Astrocyte of the spinal cord (primary cell): ENCODE measurements around the gene AGO3.

ENCODE experiments used
- DNase-seq: peaks from one replicate; pipeline ENCODE4 v3.0.0; 2011; ENCODE audit warnings: low read depth, low spot score
- H3K4me3 ChIP-seq: 2 replicates; pipeline ENCODE4 v1.5.1; 2011; ENCODE audit warnings: low read depth, mild to moderate bottlenecking, low read length, moderate library complexity
- CTCF ChIP-seq: IDR thresholded peaks from 2 replicates; pipeline ENCODE4 v1.5.1; 2012; ENCODE audit warnings: low read depth, mild to moderate bottlenecking, low read length, inconsistent platforms
- in situ Hi-C: cut with HindIII; loops from 2 replicates; pipeline ENCODE4 v1.10.0; 2017; ENCODE audit warnings: low sequenced_read_pairs

AGO3 gene

GRCh38 chr1:36112823-36113222, 181.9 kb downstream of the AGO3 start:
- TF ChIP-seq CTCF: no peak
- in situ Hi-C loops: no loop called here
- no peak for DNase-seq
- no peak overlapping the region for H3K4me3 ChIP-seq

GRCh38 chr1:36114371-36114770, 183.5 kb downstream of the AGO3 start:
- no peak for TF ChIP-seq CTCF
- DNase-seq: no peak
- in situ Hi-C loops: no loop called here
- H3K4me3 ChIP-seq: no peak overlapping the region

GRCh38 chr1:36115200-36115669, 184.3 kb downstream of the AGO3 start:
- no peak overlapping the region for H3K4me3 ChIP-seq
- DNase-seq: peak; percentile 93
- TF ChIP-seq CTCF: no peak
- in situ Hi-C loops: no loop called here

GRCh38 chr1:36115931-36116330, 185.0 kb downstream of the AGO3 start:
- peak; percentile 52 for DNase-seq
- no peak overlapping the region for H3K4me3 ChIP-seq
- in situ Hi-C loops: no loop called here
- TF ChIP-seq CTCF: no peak

- in situ Hi-C loops: no loop called here
- TF ChIP-seq CTCF: no peak
- no peak overlapping the region for H3K4me3 ChIP-seq
- DNase-seq: no peak
Measured at GRCh38 chr1:36116901-36117300, 186.0 kb downstream of the AGO3 start.

GRCh38 chr1:36118447-36119204, 187.7 kb downstream of the AGO3 start:
- no peak for TF ChIP-seq CTCF
- no peak overlapping the region for H3K4me3 ChIP-seq
- DNase-seq: no peak
- in situ Hi-C loops: no loop called here
